Measurements from ENCODE around the gene ANKHD1.
A peak's percentile ranks its signal among the peaks of the same experiment; 100 is the strongest.

ANKHD1 gene, protein sequence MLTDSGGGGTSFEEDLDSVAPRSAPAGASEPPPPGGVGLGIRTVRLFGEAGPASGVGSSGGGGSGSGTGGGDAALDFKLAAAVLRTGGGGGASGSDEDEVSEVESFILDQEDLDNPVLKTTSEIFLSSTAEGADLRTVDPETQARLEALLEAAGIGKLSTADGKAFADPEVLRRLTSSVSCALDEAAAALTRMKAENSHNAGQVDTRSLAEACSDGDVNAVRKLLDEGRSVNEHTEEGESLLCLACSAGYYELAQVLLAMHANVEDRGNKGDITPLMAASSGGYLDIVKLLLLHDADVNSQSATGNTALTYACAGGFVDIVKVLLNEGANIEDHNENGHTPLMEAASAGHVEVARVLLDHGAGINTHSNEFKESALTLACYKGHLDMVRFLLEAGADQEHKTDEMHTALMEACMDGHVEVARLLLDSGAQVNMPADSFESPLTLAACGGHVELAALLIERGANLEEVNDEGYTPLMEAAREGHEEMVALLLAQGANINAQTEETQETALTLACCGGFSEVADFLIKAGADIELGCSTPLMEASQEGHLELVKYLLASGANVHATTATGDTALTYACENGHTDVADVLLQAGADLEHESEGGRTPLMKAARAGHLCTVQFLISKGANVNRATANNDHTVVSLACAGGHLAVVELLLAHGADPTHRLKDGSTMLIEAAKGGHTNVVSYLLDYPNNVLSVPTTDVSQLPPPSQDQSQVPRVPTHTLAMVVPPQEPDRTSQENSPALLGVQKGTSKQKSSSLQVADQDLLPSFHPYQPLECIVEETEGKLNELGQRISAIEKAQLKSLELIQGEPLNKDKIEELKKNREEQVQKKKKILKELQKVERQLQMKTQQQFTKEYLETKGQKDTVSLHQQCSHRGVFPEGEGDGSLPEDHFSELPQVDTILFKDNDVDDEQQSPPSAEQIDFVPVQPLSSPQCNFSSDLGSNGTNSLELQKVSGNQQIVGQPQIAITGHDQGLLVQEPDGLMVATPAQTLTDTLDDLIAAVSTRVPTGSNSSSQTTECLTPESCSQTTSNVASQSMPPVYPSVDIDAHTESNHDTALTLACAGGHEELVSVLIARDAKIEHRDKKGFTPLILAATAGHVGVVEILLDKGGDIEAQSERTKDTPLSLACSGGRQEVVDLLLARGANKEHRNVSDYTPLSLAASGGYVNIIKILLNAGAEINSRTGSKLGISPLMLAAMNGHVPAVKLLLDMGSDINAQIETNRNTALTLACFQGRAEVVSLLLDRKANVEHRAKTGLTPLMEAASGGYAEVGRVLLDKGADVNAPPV (N-terminal part only)

GRCh38 chr5:140401362-140402257 lies at the start of gene ANKHD1:
Gene ANKHD1 (plus strand): TSS chr5:140401833. CDS start chr5:140401968, 135 bp downstream.
- H3K9me3 ChIP-seq (ENCODE audit: control insufficient read depth, insufficient read depth, low read length), result no peaks in the 10 kb centered on the region
- peak within 1 kb of the TSS; percentile 91 for H3K9ac ChIP-seq (ENCODE audit: low read depth, low read length)
- H3K36me3 ChIP-seq (ENCODE audit: control insufficient read depth, insufficient read depth, low read length), result peaks cover 2% of the 10 kb centered on the region
- no peaks in the 10 kb centered on the region for H3K27me3 ChIP-seq (ENCODE audit: control insufficient read depth, insufficient read depth, low read length)
- H3K4me1 ChIP-seq (ENCODE audit: control insufficient read depth, insufficient read depth, low read length), result peaks cover 13% of the 10 kb centered on the region
- H3K4me3 ChIP-seq (ENCODE audit: low read depth, low read length), result peak within 1 kb of the TSS; percentile 75

GRCh38 chr5:140355546-140355945 lies 46.1 kb upstream of the ANKHD1 start:
- Histone ChIP-seq H3K4me1 (ENCODE audit: control insufficient read depth, insufficient read depth, low read length) (peaks cover 3% of the 10 kb centered on the region), H3K36me3 (ENCODE audit: control insufficient read depth, insufficient read depth, low read length) (no peaks in the 10 kb centered on the region), H3K9me3 (ENCODE audit: control insufficient read depth, insufficient read depth, low read length) (no peaks in the 10 kb centered on the region), H3K27me3 (ENCODE audit: control insufficient read depth, insufficient read depth, low read length) (no peaks in the 10 kb centered on the region), H3K9ac (ENCODE audit: low read depth, low read length) (no peak overlapping the region), H3K4me3 (ENCODE audit: low read depth, low read length) (no peak overlapping the region)

DNA sequence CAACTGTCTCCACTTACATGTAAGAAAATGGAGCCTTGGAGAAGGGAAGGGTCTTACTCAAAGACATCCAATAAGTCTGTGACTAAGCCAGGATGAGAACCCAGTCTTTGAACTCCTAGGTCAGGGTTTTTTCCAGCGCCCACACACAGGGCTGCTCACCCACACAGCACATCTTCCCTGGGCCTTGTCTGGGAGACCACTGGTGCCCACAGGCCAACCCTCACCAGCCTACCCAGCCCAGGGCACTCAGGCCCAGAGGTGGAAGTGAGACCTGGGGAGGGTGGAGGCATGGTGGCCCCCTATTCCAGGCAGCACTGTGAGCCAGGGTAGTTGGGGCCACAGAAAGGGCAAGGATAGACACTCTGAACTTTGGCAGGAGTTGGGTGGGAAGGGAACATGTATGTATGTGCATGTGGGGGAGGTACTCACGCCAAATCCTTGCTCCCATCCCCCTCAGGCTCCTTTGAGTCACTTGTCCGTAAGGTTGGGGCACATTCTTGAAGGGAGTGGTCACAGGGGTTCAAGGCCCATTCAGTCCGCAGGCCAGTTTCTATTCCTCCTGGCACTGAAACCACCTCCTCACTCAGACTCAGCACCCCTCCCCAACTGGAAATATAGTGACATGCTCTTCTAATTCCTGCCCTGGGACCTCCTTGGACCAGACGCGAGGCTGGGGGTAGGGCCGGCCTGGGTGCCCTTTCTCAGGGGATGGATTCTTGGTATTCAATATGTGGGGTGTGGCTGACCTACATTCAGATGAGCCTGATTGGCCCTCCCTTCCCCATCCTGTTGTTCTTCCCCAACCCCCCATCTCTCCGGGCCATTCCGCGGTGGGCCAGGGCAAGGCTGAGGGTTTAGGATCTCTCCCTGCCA lies 44.5 kb upstream of the ANKHD1 start:
- Histone ChIP-seq H3K4me3 (ENCODE audit: low read depth, low read length) (peak overlapping the region; percentile 18), H3K4me1 (ENCODE audit: control insufficient read depth, insufficient read depth, low read length) (peaks cover 3% of the 10 kb centered on the region), H3K9ac (ENCODE audit: low read depth, low read length) (no peak overlapping the region), H3K27me3 (ENCODE audit: control insufficient read depth, insufficient read depth, low read length) (no peaks in the 10 kb centered on the region), H3K36me3 (ENCODE audit: control insufficient read depth, insufficient read depth, low read length) (no peaks in the 10 kb centered on the region), H3K9me3 (ENCODE audit: control insufficient read depth, insufficient read depth, low read length) (no peaks in the 10 kb centered on the region)

GRCh38 chr5:140357726-140358093 lies 43.9 kb upstream of the ANKHD1 start:
- Histone ChIP-seq H3K9me3 (ENCODE audit: control insufficient read depth, insufficient read depth, low read length) (no peaks in the 10 kb centered on the region), H3K36me3 (ENCODE audit: control insufficient read depth, insufficient read depth, low read length) (no peaks in the 10 kb centered on the region), H3K4me1 (ENCODE audit: control insufficient read depth, insufficient read depth, low read length) (peaks cover 3% of the 10 kb centered on the region), H3K27me3 (ENCODE audit: control insufficient read depth, insufficient read depth, low read length) (no peaks in the 10 kb centered on the region), H3K4me3 (ENCODE audit: low read depth, low read length) (peak overlapping the region; percentile 34), H3K9ac (ENCODE audit: low read depth, low read length) (no peak overlapping the region)

DNA sequence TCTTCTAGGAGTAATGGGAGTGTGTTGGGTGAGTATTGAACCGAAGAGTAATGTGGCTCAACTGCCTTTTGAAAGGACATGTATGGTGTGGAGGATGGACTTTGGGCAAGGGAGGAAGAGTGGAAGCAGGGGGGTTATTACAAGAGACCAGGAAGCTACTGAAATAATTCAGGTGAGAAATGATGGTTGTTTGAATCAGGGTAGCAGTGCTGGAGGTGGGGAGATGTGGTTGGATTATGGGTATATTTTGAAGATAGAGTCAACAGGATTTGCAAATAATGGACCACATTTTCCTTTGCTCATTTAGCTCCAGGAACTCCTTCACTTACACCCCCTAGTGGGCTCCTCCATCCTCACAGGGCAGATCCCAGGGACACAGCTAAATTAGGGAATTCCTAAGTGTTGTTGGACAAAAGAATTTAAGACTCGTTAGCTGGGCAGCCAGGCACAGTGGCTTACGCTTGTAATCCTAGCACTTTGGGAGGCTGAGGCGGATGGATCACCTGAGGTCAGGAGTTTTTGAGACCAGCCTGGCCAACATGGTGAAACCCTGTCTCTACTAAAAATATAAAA lies 42.8 kb upstream of the ANKHD1 start:
- H3K36me3 ChIP-seq (ENCODE audit: control insufficient read depth, insufficient read depth, low read length), result no peaks in the 10 kb centered on the region
- H3K9ac ChIP-seq (ENCODE audit: low read depth, low read length), result no peak overlapping the region
- H3K27me3 ChIP-seq (ENCODE audit: control insufficient read depth, insufficient read depth, low read length), result peaks cover 4% of the 10 kb centered on the region
- H3K9me3 ChIP-seq (ENCODE audit: control insufficient read depth, insufficient read depth, low read length), result no peaks in the 10 kb centered on the region
- H3K4me3 ChIP-seq (ENCODE audit: low read depth, low read length), result no peak overlapping the region
- H3K4me1 ChIP-seq (ENCODE audit: control insufficient read depth, insufficient read depth, low read length), result peaks cover 3% of the 10 kb centered on the region

DNA sequence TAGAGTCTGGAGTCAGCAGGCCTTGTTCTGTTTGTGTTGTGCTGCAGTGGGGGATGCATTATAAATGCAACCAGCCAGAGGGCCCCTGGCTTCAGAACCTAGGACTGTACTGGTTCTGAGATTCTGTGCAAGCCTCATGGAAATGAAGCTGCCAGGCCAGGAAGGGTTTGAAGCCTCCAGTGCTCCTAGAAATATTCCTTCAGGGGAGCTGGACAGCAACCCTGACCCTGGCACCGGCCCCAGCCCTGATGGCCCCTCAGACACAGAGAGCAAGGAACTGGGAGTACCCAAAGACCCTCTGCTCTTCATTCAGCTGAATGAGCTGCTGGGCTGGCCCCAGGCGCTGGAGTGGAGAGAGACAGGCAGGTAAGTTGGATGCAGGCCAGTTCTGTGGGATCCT lies 41.5 kb upstream of the ANKHD1 start, which contains the start of gene SLC4A9:
Gene SLC4A9 (plus strand): TSS at position 94 of the 400 bp plus-strand sequence. CDS start 43 bp downstream, at position 137.
- Histone ChIP-seq H3K36me3 (ENCODE audit: control insufficient read depth, insufficient read depth, low read length) (no peaks in the 10 kb centered on the region), H3K27me3 (ENCODE audit: control insufficient read depth, insufficient read depth, low read length) (peaks cover 11% of the 10 kb centered on the region), H3K4me3 (ENCODE audit: low read depth, low read length) (no peak within 1 kb of the TSS), H3K4me1 (ENCODE audit: control insufficient read depth, insufficient read depth, low read length) (peaks cover 3% of the 10 kb centered on the region), H3K9ac (ENCODE audit: low read depth, low read length) (no peak within 1 kb of the TSS), H3K9me3 (ENCODE audit: control insufficient read depth, insufficient read depth, low read length) (no peaks in the 10 kb centered on the region)

- H3K9me3 ChIP-seq (ENCODE audit: control insufficient read depth, insufficient read depth, low read length), result no peaks in the 10 kb centered on the region
- H3K9ac ChIP-seq (ENCODE audit: low read depth, low read length), result no peak overlapping the region
- peaks cover 3% of the 10 kb centered on the region for H3K4me1 ChIP-seq (ENCODE audit: control insufficient read depth, insufficient read depth, low read length)
- H3K36me3 ChIP-seq (ENCODE audit: control insufficient read depth, insufficient read depth, low read length), result no peaks in the 10 kb centered on the region
- H3K4me3 ChIP-seq (ENCODE audit: low read depth, low read length), result no peak overlapping the region
- peaks cover 11% of the 10 kb centered on the region for H3K27me3 ChIP-seq (ENCODE audit: control insufficient read depth, insufficient read depth, low read length)
Observed at GRCh38 chr5:140360681-140361479, 40.8 kb upstream of the ANKHD1 start.

- Histone ChIP-seq H3K4me3 (ENCODE audit: low read depth, low read length) (no peak overlapping the region), H3K9me3 (ENCODE audit: control insufficient read depth, insufficient read depth, low read length) (no peaks in the 10 kb centered on the region), H3K36me3 (ENCODE audit: control insufficient read depth, insufficient read depth, low read length) (no peaks in the 10 kb centered on the region), H3K4me1 (ENCODE audit: control insufficient read depth, insufficient read depth, low read length) (peaks cover 3% of the 10 kb centered on the region), H3K9ac (ENCODE audit: low read depth, low read length) (no peak overlapping the region), H3K27me3 (ENCODE audit: control insufficient read depth, insufficient read depth, low read length) (peaks cover 11% of the 10 kb centered on the region)
Observed at GRCh38 chr5:140361901-140362300, 39.7 kb upstream of the ANKHD1 start.

DNA sequence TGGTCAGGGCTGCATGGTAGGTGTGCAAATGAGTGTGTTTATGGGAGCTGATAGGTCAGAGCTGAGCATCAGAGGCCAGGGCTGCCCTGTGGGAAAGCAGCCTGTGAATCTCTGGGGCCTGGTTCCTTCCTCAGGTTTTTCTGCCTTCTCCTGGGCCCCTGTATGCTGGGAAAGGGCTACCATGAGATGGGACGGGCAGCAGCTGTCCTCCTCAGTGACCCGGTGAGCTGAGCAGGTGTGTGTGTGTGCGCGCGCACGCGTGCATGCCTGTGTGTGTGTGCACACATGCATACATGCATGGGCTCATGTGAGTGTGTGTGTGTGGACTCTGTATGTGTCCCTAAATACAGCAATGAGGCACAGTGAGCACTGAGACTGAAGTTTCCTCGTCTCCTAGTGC lies 39.3 kb upstream of the ANKHD1 start:
- peaks cover 11% of the 10 kb centered on the region for H3K27me3 ChIP-seq (ENCODE audit: control insufficient read depth, insufficient read depth, low read length)
- no peak overlapping the region for H3K9ac ChIP-seq (ENCODE audit: low read depth, low read length)
- no peaks in the 10 kb centered on the region for H3K36me3 ChIP-seq (ENCODE audit: control insufficient read depth, insufficient read depth, low read length)
- no peaks in the 10 kb centered on the region for H3K9me3 ChIP-seq (ENCODE audit: control insufficient read depth, insufficient read depth, low read length)
- H3K4me3 ChIP-seq (ENCODE audit: low read depth, low read length), result no peak overlapping the region
- H3K4me1 ChIP-seq (ENCODE audit: control insufficient read depth, insufficient read depth, low read length), result peaks cover 3% of the 10 kb centered on the region

Data from iPS-15b (cell line).